PC-9 (cell line): ENCODE results near the gene CEP63.

Experiments
- EZH2 ChIP-seq: fragments of 200-600 bp; sonication (generic); IDR thresholded peaks from 2 replicates; pipeline ENCODE4 v1.8.0; 2017; ENCODE audit warnings: antibody characterized with exemption, low read depth
- TF ChIP-seq, protein P1 (sequence below): fragments of 200-600 bp; sonication (generic); conservative IDR thresholded peaks from 2 replicates; pipeline ENCODE4 v1.6.1; 2017; ENCODE audit warnings: mixed run types, antibody characterized with exemption, mild to moderate bottlenecking, moderate library complexity

DNA sequence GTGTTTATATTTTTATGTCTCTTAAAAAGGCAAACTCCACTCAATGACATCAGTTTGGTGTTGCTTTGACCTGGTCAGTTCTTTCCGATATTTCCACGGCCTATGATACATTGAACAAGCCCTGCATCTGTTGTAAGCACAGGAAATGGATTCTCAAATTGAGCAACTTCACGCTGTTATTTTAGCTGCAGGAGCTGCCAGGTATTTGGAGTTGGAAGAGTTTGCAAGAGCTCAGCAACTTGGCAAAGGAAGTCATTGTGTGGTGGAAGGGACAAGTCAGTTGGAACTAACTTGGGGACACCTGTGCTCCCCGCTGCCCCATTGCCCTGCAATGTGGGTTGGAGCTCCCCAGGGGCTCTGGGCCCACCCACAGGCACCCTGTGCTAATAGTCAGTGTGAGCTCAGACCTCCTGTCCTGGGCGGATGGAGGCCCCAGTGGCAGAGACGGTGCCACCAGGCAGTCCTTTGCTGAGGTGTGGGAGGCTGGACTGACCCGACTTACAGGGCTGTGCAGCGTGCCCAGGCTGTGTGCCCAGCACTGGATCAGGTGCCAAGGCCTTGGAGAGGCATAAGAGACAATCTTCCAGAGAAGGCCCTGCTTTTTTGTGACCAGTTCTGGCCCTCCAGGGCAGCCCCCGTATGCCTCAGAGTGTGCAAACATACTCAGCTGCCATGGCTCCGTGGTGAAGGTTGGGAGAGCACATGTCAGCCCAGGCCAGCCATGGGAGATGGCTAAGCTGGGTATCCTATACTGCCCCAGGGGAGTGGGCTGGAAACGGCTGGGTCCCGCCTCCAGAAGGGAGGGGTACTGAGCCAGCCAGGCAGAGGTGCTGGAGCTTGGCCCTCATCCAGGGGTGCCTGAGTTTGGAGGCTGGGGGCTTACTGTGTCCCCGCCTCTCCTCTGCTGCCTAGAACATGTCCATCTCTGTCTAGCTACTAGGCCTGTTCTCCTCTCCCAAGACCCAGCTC lies 121.5 kb downstream of the CEP63 start:
- TF ChIP-seq, protein P1, sequence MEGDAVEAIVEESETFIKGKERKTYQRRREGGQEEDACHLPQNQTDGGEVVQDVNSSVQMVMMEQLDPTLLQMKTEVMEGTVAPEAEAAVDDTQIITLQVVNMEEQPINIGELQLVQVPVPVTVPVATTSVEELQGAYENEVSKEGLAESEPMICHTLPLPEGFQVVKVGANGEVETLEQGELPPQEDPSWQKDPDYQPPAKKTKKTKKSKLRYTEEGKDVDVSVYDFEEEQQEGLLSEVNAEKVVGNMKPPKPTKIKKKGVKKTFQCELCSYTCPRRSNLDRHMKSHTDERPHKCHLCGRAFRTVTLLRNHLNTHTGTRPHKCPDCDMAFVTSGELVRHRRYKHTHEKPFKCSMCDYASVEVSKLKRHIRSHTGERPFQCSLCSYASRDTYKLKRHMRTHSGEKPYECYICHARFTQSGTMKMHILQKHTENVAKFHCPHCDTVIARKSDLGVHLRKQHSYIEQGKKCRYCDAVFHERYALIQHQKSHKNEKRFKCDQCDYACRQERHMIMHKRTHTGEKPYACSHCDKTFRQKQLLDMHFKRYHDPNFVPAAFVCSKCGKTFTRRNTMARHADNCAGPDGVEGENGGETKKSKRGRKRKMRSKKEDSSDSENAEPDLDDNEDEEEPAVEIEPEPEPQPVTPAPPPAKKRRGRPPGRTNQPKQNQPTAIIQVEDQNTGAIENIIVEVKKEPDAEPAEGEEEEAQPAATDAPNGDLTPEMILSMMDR, result no peak
- no peak for TF ChIP-seq EZH2
